ENCODE data around the gene ABCA4. TPM values are rescaled to one million over a fixed set of nuclear protein-coding genes. Genes with fewer than 3 reads are reported as not detected.

ABCA4 gene
- total RNA-seq, 2 donors from 2014 or later = not detected

DNA sequence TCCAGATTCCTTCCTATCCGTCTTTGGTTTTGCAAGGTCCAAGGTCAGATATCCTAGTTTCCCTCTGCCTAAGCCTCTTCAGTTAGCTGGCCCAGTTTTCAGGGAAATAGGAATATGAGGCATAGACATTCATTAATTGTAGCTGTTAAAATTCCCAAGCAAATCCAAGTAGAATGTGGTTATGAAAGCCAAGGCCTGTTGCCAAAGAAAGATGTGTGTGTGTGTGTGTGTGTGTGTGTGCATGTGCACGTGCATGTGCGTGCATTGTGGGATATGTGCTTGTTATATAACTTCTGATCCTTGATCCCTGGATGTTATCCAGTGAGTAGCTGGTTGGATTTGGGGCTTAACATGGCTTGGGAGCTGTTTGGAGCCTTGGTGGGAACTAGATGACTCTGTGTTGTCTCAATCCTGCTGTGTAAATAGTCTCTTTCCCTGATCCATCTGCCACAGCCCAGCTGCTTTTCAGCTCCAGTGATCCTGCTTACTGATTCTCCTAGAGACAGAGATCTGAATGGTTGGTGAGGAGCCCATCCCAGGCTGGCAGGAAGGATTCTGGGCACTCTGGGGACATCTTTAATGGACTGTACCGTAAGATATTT lies 141.1 kb downstream of the ABCA4 start:
- H3K9me3 ChIP-seq (ENCODE audit: control insufficient read depth, low read length, poor library complexity, severe bottlenecking) = no peaks in the 10 kb centered on the region
- ATAC-seq (no peak), DNase-seq (no peak)
- H3K4me3 Mint-ChIP-seq = no peak overlapping the region
- H3K27ac Mint-ChIP-seq = no peak overlapping the region
- H3K4me1 Mint-ChIP-seq = no peaks in the 10 kb centered on the region
- no peaks in the 10 kb centered on the region for H3K36me3 Mint-ChIP-seq (ENCODE audit: low read depth)
- peaks cover 25% of the 10 kb centered on the region for H3K27me3 Mint-ChIP-seq

DNA sequence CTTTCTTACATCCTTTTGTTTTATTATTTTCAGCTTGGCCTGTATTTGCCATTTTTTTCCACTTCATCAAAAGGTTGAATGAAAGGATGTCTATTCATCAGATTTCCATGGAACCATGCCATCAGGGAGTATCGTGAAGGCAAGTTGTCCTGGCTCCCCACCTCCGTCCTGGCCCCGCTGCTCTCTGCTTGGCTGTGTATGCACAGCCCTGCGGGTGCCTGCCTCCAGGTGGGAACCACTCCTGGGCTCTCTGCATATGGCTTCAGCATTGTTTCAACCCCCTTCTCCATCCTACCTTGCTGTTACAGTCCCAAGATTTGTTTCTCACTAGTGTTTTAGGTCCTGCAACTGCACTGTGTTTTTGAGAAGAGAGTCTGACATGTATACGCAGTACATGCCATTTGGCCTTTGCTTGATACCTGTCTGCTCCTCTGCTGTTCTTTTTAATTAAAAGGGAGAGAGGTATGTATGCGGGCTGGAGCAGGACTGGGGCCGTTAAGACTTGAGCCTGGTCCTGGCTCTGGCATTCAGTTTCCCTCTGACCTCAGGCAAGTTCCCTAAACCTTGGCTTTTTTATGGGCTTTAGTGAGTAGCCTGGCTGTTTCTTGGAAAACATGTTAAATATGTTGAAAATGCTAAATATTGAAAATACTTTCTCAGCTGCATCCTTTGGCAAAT lies 141.8 kb downstream of the ABCA4 start:
- Mint-ChIP-seq H3K4me1 (no peaks in the 10 kb centered on the region), H3K27ac (no peak overlapping the region), H3K27me3 (peaks cover 19% of the 10 kb centered on the region), H3K4me3 (no peak overlapping the region), H3K36me3 (ENCODE audit: low read depth) (no peaks in the 10 kb centered on the region)
- ATAC-seq (no peak), DNase-seq (no peak)
- no peaks in the 10 kb centered on the region for H3K9me3 ChIP-seq (ENCODE audit: control insufficient read depth, low read length, poor library complexity, severe bottlenecking)

DNA sequence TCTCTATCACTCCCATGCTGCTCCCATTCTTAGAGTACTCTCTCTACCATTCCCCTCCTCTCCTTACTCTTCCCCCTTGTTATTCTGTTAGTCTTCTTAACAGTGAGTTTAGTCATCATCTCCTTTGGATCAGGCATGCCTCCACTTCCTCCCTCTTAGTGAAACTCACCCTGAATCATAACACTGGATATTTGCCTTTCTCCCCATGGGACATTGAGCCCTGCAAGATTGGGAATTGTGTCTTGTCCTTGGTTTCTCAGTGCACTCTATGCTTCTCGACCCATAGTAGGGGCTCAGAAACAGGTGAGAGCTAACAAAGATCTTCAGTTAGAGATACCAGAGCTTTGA lies 143.4 kb downstream of the ABCA4 start:
- peaks cover 9% of the 10 kb centered on the region for H3K27me3 Mint-ChIP-seq
- no peaks in the 10 kb centered on the region for H3K36me3 Mint-ChIP-seq (ENCODE audit: low read depth)
- ATAC-seq (no peak), DNase-seq (no peak)
- no peaks in the 10 kb centered on the region for H3K4me1 Mint-ChIP-seq
- no peak overlapping the region for H3K4me3 Mint-ChIP-seq
- H3K9me3 ChIP-seq (ENCODE audit: control insufficient read depth, low read length, poor library complexity, severe bottlenecking) = no peaks in the 10 kb centered on the region
- no peak overlapping the region for H3K27ac Mint-ChIP-seq

DNA sequence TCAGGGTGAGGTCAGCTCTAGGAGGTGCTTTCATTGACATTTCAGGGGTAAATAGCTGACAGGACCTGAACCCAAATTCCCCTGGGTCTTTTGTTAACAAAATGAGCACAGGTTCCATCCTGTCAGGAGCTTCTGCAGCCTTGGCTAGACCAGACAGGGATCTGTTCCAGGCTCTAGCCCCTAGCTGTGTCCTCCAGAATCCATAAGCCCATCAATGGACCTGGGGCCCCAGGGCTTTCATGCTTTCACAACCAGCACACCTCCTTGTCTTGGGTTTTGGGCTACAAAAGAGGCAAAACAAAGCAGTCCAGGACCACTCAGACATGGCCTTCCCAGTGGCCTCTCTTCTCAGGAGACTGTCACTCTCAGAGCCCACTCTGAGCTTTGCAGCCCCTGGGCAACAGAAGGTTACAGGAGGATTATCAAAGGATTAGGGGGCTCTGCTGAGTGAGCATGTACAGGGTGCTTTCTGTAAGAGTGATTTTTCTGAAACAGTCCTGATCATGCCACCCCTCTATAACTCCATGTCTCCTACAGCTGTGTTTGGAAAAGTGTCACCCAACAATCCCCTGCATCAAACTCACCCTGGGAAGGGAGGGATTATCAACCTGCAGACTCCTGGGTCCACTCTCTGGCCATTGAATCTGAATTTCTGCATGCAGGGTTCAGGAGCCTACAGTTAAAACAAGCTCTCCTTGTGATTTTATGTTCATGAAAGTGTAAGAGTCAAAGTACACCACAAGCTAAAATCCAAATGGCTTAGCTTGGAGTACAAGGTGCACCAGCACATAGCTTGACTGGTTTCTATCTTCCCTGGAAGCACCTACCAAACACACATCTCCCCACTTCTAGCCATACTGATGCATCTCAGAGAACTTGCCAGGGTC lies 144.0 kb downstream of the ABCA4 start:
- DNase-seq (no peak), ATAC-seq (no peak)
- Mint-ChIP-seq H3K36me3 (ENCODE audit: low read depth) (no peaks in the 10 kb centered on the region), H3K27ac (no peak overlapping the region), H3K4me1 (no peaks in the 10 kb centered on the region), H3K4me3 (no peak overlapping the region), H3K27me3 (peaks cover 15% of the 10 kb centered on the region)
- no peaks in the 10 kb centered on the region for H3K9me3 ChIP-seq (ENCODE audit: control insufficient read depth, low read length, poor library complexity, severe bottlenecking)

DNA sequence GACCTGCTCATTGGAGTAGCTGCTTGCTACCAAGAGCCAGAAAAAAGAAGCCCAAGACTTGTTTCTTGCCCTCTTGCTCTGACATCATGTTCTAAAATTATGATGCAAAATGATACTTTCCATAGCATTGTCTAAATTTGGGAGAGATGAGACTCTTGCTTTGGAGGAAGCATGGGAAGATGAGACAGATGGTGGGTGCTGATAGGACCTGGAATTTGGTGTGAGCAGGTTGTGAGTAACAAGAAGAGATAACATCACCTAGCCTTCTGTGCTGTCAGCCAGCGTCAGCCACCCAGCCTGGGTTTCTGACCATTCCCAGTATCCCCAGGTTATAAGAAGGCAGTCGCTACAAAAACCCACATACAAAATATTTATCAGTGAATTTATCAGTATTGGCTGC lies 144.7 kb downstream of the ABCA4 start:
- H3K9me3 ChIP-seq (ENCODE audit: control insufficient read depth, low read length, poor library complexity, severe bottlenecking) = no peaks in the 10 kb centered on the region
- no peaks in the 10 kb centered on the region for H3K4me1 Mint-ChIP-seq
- no peaks in the 10 kb centered on the region for H3K36me3 Mint-ChIP-seq (ENCODE audit: low read depth)
- no peak for ATAC-seq
- H3K27ac Mint-ChIP-seq = no peak overlapping the region
- no peak for DNase-seq
- no peak overlapping the region for H3K4me3 Mint-ChIP-seq
- peaks cover 19% of the 10 kb centered on the region for H3K27me3 Mint-ChIP-seq

DNA sequence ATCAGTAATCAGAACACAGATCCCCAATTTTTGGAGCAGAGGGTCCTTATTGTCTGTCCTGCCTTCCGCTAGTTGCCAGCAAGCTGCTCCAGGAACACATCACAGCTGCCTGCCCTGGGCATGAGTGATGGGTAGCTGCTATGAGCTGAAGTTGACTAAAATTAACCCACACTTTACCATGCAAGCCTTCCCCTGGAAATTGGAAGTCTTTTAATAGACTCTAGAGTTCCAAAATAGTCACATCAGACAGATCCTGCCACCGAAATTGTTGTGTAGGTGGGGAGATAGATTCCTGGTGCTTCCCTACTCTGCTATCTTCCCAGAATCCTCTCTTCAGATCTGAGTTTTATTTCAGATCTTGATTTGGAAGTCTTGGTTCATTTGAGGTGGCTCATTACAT lies 148.6 kb downstream of the ABCA4 start:
- DNase-seq (no peak), ATAC-seq (no peak)
- H3K9me3 ChIP-seq (ENCODE audit: control insufficient read depth, low read length, poor library complexity, severe bottlenecking) = no peaks in the 10 kb centered on the region
- no peak overlapping the region for H3K4me3 Mint-ChIP-seq
- H3K27ac Mint-ChIP-seq = no peak overlapping the region
- H3K4me1 Mint-ChIP-seq = no peaks in the 10 kb centered on the region
- H3K27me3 Mint-ChIP-seq = peaks cover 13% of the 10 kb centered on the region
- no peaks in the 10 kb centered on the region for H3K36me3 Mint-ChIP-seq (ENCODE audit: low read depth)

DNA sequence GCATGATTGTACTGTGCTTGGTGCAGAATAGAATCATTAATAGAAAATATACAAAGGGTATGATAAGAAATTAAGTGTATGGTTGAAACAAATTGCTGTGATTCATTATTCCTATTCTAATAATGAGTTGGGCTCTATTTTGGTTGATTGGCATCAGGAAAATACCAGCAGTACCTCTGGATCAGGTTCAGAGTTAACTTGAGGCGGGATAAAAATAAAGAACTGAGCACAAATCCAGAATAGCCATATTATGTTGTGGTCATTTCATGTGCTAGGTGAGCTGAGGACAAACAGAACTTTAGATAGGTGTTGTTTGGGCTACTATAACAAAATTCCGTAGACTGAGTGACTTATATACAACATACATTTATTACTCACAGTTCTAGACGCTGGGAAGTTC lies 151.1 kb downstream of the ABCA4 start:
- Mint-ChIP-seq H3K4me3 (no peak overlapping the region), H3K4me1 (no peaks in the 10 kb centered on the region), H3K36me3 (ENCODE audit: low read depth) (no peaks in the 10 kb centered on the region), H3K27me3 (peaks cover 17% of the 10 kb centered on the region), H3K27ac (no peak overlapping the region)
- ATAC-seq = no peak
- DNase-seq = no peak
- H3K9me3 ChIP-seq (ENCODE audit: control insufficient read depth, low read length, poor library complexity, severe bottlenecking) = no peaks in the 10 kb centered on the region

DNA sequence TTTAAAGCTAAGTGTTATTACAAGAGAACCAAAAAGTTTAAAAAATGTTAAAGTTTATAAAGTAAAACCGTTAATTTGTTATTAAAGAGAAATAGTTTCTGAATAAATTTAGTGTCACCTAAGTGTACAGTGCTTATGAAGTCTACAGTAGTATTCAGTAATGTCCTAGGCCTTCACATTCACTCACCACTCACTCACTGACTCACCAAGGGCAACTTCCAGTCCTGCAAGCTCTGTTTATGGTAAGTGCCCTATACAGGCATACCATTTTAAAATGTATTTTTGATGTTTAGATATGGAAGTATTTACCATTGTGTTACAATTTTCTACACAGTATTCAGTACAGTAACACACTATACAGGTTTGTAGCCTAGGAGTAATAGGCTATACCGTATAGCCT lies 151.6 kb downstream of the ABCA4 start:
- H3K27ac Mint-ChIP-seq = no peak overlapping the region
- no peaks in the 10 kb centered on the region for H3K9me3 ChIP-seq (ENCODE audit: control insufficient read depth, low read length, poor library complexity, severe bottlenecking)
- no peak for DNase-seq
- no peaks in the 10 kb centered on the region for H3K36me3 Mint-ChIP-seq (ENCODE audit: low read depth)
- H3K27me3 Mint-ChIP-seq = peaks cover 17% of the 10 kb centered on the region
- no peaks in the 10 kb centered on the region for H3K4me1 Mint-ChIP-seq
- no peak for ATAC-seq
- no peak overlapping the region for H3K4me3 Mint-ChIP-seq

DNA sequence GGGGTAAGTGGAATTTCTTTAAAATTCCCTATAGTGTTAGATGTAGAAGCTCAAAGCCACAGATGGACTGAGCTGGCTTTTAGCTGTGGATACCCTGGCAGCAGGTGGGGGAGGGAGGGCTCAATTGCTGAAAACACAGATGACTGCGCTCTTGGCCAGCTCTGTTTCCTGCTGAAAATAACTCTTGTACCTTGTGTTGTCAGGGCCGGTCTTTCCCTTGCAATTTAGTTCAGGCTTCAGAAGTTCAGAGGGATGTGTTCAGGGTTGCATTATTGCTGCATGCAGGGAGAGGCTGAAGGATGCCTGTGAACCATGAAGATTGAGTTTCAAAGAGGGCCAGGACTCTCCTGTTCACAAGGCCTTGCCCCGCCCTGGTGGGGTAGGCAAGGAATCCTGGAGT lies 153.6 kb downstream of the ABCA4 start:
- Mint-ChIP-seq H3K4me3 (no peak overlapping the region), H3K36me3 (ENCODE audit: low read depth) (no peaks in the 10 kb centered on the region), H3K27ac (no peak overlapping the region), H3K27me3 (peaks cover 12% of the 10 kb centered on the region), H3K4me1 (no peaks in the 10 kb centered on the region)
- no peak for ATAC-seq
- no peak for DNase-seq
- no peaks in the 10 kb centered on the region for H3K9me3 ChIP-seq (ENCODE audit: control insufficient read depth, low read length, poor library complexity, severe bottlenecking)

DNA sequence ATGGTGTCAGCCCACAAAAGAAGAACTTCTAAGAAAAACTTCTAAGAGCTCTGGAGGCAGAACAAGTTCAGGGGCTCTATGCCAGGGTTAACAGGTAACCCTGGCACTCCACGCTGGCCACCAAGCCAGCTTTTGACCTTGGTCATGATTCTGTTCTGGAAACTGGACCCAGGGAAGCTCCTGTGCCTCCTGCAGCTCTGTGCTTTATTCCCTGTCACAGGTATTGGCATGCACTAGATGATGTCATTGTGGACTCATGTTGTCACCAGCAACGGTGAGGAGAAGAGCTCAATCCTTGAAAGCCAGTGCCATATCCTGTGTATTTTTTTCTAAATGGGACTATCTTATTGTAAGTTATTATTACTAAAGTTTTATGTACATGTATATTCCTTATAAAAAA lies 155.1 kb downstream of the ABCA4 start:
- no peak for ATAC-seq
- H3K27ac Mint-ChIP-seq = no peak overlapping the region
- peaks cover 4% of the 10 kb centered on the region for H3K27me3 Mint-ChIP-seq
- H3K4me1 Mint-ChIP-seq = no peaks in the 10 kb centered on the region
- DNase-seq = no peak
- H3K9me3 ChIP-seq (ENCODE audit: control insufficient read depth, low read length, poor library complexity, severe bottlenecking) = no peaks in the 10 kb centered on the region
- H3K4me3 Mint-ChIP-seq = no peak overlapping the region
- H3K36me3 Mint-ChIP-seq (ENCODE audit: low read depth) = no peaks in the 10 kb centered on the region

DNA sequence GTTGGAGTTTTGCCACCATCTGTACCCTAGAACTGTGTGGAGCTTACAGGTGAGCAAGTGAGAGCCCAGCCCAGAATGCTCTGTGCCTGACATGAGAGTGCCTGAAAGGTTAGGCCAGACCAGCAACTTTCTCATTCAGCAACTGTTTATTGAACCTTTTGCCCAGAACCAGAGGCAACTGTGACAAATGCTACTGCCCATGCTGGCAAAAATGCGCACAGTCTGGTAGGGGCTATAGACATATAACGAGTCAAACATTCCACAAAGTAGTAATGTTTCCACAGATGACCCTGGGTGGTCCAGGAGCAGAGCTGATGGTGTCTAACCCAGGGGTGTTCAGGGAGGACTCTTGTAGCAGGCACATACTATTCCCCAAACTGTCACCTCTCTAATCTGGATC lies 155.7 kb downstream of the ABCA4 start:
- H3K27me3 Mint-ChIP-seq = peaks cover 4% of the 10 kb centered on the region
- no peaks in the 10 kb centered on the region for H3K4me1 Mint-ChIP-seq
- H3K9me3 ChIP-seq (ENCODE audit: control insufficient read depth, low read length, poor library complexity, severe bottlenecking) = no peaks in the 10 kb centered on the region
- no peak overlapping the region for H3K27ac Mint-ChIP-seq
- no peak overlapping the region for H3K4me3 Mint-ChIP-seq
- no peak for DNase-seq
- no peaks in the 10 kb centered on the region for H3K36me3 Mint-ChIP-seq (ENCODE audit: low read depth)
- no peak for ATAC-seq

DNA sequence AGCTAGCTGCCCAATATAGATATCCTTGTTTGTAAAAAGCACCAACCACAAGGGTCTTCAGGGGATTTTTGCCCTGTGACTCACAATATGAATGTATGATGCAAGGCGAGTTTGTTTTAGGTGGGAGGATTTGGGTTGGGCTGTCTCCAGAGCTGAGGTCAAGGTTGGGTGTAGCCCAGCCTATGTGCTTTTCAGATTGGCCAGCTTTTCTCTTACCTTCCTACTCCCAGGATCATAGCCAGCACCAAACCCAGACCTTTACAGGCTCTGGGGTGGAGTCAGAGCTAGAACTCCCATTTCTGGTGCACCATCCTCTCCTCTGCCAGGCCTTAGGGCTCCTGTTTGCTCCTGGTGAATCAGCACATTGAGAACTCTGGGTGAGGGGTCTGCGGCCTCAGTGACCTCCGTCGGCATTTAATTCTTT lies 156.2 kb downstream of the ABCA4 start:
- no peak for ATAC-seq

DNA sequence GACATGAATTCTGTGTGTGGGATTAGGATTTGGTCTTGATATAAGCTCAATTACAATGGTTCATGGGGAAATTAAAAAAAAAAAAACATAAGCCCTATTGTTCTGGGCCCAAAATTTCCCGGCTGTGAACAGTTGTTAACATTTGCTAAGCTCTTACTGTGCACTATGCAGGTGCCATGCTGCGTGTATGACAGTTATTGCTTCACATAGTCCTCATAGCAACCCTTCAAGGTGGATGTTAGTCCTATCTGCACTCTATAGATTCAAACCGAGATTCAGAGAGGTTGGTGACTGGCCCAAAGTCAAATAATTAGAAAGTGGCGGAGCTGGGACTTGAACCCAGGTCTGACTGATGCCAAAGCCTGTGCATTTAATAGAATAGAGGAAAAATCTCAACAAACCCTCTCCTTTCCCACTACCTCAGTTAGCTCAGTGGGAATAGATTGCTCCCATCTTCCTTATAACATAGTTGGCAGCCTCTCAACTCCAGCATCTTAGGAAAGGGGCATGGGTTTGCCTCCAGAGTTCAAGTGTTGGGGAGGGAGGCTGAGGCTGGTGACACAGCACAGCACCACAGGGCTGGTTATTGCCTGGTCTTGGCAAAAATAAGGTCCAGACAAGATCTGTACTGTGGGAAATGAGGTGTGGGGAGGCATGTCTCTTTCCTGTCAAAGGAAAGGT lies 156.7 kb downstream of the ABCA4 start:
- H3K9me3 ChIP-seq (ENCODE audit: control insufficient read depth, low read length, poor library complexity, severe bottlenecking) = no peaks in the 10 kb centered on the region
- no peak overlapping the region for H3K27ac Mint-ChIP-seq
- no peak overlapping the region for H3K4me3 Mint-ChIP-seq
- H3K27me3 Mint-ChIP-seq = peaks cover 4% of the 10 kb centered on the region
- no peaks in the 10 kb centered on the region for H3K4me1 Mint-ChIP-seq
- ATAC-seq = no peak
- DNase-seq = no peak
- H3K36me3 Mint-ChIP-seq (ENCODE audit: low read depth) = no peaks in the 10 kb centered on the region

More for the DNA sequence above, 156.2 kb downstream of the ABCA4 start:
- H3K36me3 Mint-ChIP-seq (ENCODE audit: low read depth) = no peaks in the 10 kb centered on the region
- DNase-seq = no peak
- H3K9me3 ChIP-seq (ENCODE audit: control insufficient read depth, low read length, poor library complexity, severe bottlenecking) = no peaks in the 10 kb centered on the region
- H3K27ac Mint-ChIP-seq = no peak overlapping the region
- H3K4me1 Mint-ChIP-seq = no peaks in the 10 kb centered on the region
- no peak overlapping the region for H3K4me3 Mint-ChIP-seq
- H3K27me3 Mint-ChIP-seq = peaks cover 4% of the 10 kb centered on the region

All from T-helper 17 cell (primary cell).